Measurements from ENCODE around the gene SEPTIN5. TPM values are rescaled to one million over a fixed set of nuclear protein-coding genes. Genes with fewer than 3 reads are reported as not detected.
A peak's percentile ranks its signal among the peaks of the same experiment; 100 is the strongest.

SEPTIN5 gene
- total and polyA plus RNA-seq, 9 of the 15 experiments (the other 6 are each of a cell fraction or from before 2014, with no cell fraction given) = 0.03 to 195 (median 119) TPM

GRCh38 chr22:19723983-19724827 is 9.9 kb downstream of the SEPTIN5 start (continued):
- TF ChIP-seq RFX5 (IDR thresholded peaks at IDR 0.05; ENCODE audit: low read depth, low read length) = no peak; the same call in 1 of the 2 replicates
- TF ChIP-seq ZNF764 (CRISPR knock-in tag; IDR thresholded peaks at IDR 0.05; ENCODE audit: low read depth) = no peak
- no peak for TF ChIP-seq MEIS2 (IDR thresholded peaks at IDR 0.05; ENCODE audit: partially characterized antibody)
- TF ChIP-seq, protein P1, sequence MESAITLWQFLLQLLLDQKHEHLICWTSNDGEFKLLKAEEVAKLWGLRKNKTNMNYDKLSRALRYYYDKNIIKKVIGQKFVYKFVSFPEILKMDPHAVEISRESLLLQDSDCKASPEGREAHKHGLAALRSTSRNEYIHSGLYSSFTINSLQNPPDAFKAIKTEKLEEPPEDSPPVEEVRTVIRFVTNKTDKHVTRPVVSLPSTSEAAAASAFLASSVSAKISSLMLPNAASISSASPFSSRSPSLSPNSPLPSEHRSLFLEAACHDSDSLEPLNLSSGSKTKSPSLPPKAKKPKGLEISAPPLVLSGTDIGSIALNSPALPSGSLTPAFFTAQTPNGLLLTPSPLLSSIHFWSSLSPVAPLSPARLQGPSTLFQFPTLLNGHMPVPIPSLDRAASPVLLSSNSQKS (CRISPR knock-in tag; IDR thresholded peaks at IDR 0.05) = no peak
- peak; percentile 99 for TF ChIP-seq HNRNPLL (IDR thresholded peaks at IDR 0.05; ENCODE audit: low read depth, low read length, poor library complexity, severe bottlenecking)
- TF ChIP-seq, protein P2, sequence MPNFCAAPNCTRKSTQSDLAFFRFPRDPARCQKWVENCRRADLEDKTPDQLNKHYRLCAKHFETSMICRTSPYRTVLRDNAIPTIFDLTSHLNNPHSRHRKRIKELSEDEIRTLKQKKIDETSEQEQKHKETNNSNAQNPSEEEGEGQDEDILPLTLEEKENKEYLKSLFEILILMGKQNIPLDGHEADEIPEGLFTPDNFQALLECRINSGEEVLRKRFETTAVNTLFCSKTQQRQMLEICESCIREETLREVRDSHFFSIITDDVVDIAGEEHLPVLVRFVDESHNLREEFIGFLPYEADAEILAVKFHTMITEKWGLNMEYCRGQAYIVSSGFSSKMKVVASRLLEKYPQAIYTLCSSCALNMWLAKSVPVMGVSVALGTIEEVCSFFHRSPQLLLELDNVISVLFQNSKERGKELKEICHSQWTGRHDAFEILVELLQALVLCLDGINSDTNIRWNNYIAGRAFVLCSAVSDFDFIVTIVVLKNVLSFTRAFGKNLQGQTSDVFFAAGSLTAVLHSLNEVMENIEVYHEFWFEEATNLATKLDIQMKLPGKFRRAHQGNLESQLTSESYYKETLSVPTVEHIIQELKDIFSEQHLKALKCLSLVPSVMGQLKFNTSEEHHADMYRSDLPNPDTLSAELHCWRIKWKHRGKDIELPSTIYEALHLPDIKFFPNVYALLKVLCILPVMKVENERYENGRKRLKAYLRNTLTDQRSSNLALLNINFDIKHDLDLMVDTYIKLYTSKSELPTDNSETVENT (CRISPR knock-in tag; IDR thresholded peaks at IDR 0.05) = peak; percentile 95
- TF ChIP-seq, protein P3, sequence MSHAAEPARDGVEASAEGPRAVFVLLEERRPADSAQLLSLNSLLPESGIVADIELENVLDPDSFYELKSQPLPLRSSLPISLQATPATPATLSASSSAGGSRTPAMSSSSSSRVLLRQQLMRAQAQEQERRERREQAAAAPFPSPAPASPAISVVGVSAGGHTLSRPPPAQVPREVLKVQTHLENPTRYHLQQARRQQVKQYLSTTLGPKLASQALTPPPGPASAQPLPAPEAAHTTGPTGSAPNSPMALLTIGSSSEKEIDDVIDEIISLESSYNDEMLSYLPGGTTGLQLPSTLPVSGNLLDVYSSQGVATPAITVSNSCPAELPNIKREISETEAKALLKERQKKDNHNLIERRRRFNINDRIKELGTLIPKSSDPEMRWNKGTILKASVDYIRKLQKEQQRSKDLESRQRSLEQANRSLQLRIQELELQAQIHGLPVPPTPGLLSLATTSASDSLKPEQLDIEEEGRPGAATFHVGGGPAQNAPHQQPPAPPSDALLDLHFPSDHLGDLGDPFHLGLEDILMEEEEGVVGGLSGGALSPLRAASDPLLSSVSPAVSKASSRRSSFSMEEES (CRISPR knock-in tag; IDR thresholded peaks at IDR 0.05) = no peak
- TF ChIP-seq RBBP5 (IDR thresholded peaks at IDR 0.05; ENCODE audit: borderline replicate concordance, insufficient read depth, low read length, poor library complexity, severe bottlenecking) = peak; percentile 77
- no peak for TF ChIP-seq GATAD2B (IDR thresholded peaks at IDR 0.05; ENCODE audit: borderline replicate concordance)
- TF ChIP-seq, protein P4, sequence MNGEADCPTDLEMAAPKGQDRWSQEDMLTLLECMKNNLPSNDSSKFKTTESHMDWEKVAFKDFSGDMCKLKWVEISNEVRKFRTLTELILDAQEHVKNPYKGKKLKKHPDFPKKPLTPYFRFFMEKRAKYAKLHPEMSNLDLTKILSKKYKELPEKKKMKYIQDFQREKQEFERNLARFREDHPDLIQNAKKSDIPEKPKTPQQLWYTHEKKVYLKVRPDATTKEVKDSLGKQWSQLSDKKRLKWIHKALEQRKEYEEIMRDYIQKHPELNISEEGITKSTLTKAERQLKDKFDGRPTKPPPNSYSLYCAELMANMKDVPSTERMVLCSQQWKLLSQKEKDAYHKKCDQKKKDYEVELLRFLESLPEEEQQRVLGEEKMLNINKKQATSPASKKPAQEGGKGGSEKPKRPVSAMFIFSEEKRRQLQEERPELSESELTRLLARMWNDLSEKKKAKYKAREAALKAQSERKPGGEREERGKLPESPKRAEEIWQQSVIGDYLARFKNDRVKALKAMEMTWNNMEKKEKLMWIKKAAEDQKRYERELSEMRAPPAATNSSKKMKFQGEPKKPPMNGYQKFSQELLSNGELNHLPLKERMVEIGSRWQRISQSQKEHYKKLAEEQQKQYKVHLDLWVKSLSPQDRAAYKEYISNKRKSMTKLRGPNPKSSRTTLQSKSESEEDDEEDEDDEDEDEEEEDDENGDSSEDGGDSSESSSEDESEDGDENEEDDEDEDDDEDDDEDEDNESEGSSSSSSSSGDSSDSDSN (IDR thresholded peaks at IDR 0.05; ENCODE audit: borderline replicate concordance in 1 of 2, low read depth in 2 of 2, low read length in 2 of 2) = no peak
- no peak for TF ChIP-seq EHMT2 (IDR thresholded peaks at IDR 0.05)
- TF ChIP-seq ZNF140 (CRISPR knock-in tag; IDR thresholded peaks at IDR 0.05) = no peak
- TF ChIP-seq ZNF584 (CRISPR knock-in tag; IDR thresholded peaks at IDR 0.05; ENCODE audit: low read depth) = no peak
- TF ChIP-seq SMARCC2 (IDR thresholded peaks at IDR 0.05; ENCODE audit: low read depth) = no peak; the same call in 1 of the 2 replicates
- TF ChIP-seq SMARCA5 (IDR thresholded peaks at IDR 0.05) = 0 out of 2 replicates have a peak, but pooled peaks have one; percentile 21
- no peak for TF ChIP-seq ZNF174 (CRISPR knock-in tag; IDR thresholded peaks at IDR 0.05)
- peak; percentile 48 for TF ChIP-seq SAP30 (IDR thresholded peaks at IDR 0.05; ENCODE audit: borderline replicate concordance, insufficient read depth, low read depth, low read length, poor library complexity, severe bottlenecking)
- TF ChIP-seq NRF1 (conservative IDR thresholded peaks at IDR 0.05 in 1 of 2, IDR thresholded peaks at IDR 0.05 in 1 of 2) = peak; percentile 86 to 92; a peak in 2 of 4 replicates
